ENCODE measurements around the gene PAEP. TPM values are rescaled to one million over a fixed set of nuclear protein-coding genes. Genes with fewer than 3 reads are reported as not detected.
"Not testable (repeated sequence)": the region's sequence is repeated elsewhere in the genome, so short reads cannot be mapped to it uniquely, and the experiment has no call there.

Gene PAEP
- not detected in 2 replicates for total RNA-seq

DNA sequence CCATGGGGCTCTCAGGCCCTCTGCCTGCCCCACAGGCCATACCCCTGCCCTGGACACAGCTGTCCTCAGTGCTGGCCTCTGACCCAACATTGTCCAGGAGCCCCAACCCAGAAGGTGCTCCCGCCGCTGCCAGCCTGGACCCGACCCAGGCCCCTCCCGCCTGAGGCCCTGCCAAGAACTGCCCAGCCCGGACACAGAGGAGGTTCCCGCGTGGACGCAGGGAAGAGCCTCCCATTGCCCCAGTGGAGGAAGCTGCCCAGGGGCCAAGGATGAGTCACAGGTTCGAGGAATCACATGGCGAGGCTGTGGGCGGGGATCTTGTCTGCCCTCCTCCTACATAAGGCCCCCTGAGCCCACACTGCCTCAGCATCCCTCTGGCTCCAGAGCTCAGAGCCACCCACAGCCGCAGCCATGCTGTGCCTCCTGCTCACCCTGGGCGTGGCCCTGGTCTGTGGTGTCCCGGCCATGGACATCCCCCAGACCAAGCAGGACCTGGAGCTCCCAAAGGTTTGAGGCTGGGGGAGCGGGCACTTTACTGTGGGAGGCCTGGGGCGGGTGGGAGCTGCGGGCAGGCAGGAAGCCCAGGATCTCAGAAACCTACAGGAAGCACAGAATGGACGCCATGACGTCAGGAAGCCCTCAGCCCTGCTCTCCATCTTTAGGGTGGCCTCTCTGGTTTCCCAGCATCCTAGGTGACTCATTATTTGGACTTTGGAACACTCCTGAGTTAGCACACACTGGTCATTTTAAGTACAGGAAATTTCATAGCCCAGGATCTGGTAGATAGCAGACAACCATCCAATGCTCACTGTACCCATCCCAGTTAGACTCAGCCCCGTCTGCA, at the start of gene PAEP:
PAEP (plus strand) TSS at position 366 of the 844 bp plus-strand sequence.
- DNase-seq (ENCODE audit: low spot score): no peak
- H3K4me1 Mint-ChIP-seq (ENCODE audit: low read depth): no peaks in the 10 kb centered on the region
- no peak within 1 kb of the TSS for H3K4me3 Mint-ChIP-seq
- H3K9me3 Mint-ChIP-seq: no peaks in the 10 kb centered on the region
- intact Hi-C loops (cut with micrococcal nuclease): no loop called here
- no peaks in the 10 kb centered on the region for H3K36me3 Mint-ChIP-seq (ENCODE audit: low read depth)
- H3K27ac Mint-ChIP-seq: no peak within 1 kb of the TSS
- H3K27me3 Mint-ChIP-seq (ENCODE audit: insufficient read depth): no peaks in the 10 kb centered on the region

DNA sequence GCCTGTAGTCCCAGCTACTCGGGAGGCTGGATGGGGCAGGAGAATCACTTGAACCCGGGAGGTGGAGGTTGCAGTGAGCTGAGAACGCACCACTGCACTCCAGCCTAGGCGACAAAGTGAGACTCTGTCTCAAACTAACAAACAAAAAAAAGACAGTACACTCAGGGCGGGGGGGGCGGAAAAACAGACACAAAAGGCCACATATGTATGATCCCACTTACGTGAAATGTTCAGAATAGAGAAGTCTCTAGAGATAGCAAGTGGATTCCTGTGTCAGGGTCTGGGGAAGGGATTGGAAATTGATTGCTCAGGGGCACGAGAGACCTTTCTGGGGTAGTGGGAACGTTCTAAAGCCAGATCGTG, 49.3 kb upstream of the PAEP start:
- peaks cover 6% of the 10 kb centered on the region for H3K9me3 Mint-ChIP-seq
- no peak for DNase-seq (ENCODE audit: low spot score)
- intact Hi-C loops (cut with micrococcal nuclease): no loop called here
- H3K4me3 Mint-ChIP-seq: no peak overlapping the region
- H3K27me3 Mint-ChIP-seq (ENCODE audit: insufficient read depth): peaks cover 6% of the 10 kb centered on the region
- H3K36me3 Mint-ChIP-seq (ENCODE audit: low read depth): no peaks in the 10 kb centered on the region
- H3K4me1 Mint-ChIP-seq (ENCODE audit: low read depth): peaks cover 28% of the 10 kb centered on the region
- no peak overlapping the region for H3K27ac Mint-ChIP-seq

DNA sequence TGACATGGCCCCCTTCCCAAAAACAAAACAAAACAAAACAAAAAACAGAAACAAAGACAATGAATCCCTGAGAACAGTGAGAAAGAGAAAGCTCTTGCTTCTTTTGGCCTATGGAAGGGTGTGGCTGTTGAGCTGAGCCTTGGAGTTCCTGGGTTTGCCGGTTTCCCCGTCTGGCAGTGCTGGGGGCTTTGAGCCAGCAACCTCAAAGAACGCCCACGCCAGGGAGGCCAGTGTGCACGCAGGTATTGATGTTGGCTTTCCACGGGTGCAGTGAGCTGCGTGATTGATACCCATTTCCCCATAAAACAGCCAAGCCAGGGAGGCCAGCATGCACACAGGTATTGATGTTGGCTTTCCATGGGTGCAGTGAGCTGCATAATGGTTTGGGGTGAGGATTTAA, 48.7 kb upstream of the PAEP start:
- peaks cover 28% of the 10 kb centered on the region for H3K4me1 Mint-ChIP-seq (ENCODE audit: low read depth)
- intact Hi-C loops (cut with micrococcal nuclease): no loop called here
- H3K4me3 Mint-ChIP-seq: no peak overlapping the region
- no peak overlapping the region for H3K27ac Mint-ChIP-seq
- no peak for DNase-seq (ENCODE audit: low spot score)
- no peaks in the 10 kb centered on the region for H3K36me3 Mint-ChIP-seq (ENCODE audit: low read depth)
- peaks cover 9% of the 10 kb centered on the region for H3K27me3 Mint-ChIP-seq (ENCODE audit: insufficient read depth)
- H3K9me3 Mint-ChIP-seq: peaks cover 6% of the 10 kb centered on the region

DNA sequence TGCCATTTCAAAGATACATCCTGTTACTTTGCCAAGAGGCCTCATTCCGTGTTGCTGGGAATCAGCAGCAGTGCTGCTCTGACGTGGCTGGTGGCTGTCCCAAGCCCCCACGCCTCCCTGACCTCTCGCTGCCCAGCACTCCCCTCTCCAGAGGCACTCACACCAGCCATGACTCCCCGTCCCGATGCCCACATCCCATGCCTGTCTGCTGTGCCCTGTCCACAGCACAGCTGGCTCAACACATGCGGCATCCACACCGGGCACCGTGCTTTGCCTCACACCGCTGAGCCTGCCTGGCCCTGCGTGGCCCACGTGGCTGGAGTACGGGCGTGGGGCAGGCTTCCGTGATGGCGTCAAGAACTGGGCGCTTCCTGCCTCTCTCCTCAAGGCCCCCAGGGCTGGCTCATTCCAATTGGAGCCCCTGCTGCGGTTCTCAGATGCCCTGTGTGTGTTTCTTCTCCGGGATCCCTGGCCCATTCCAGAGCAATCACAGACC, 48.2 kb upstream of the PAEP start:
- H3K36me3 Mint-ChIP-seq (ENCODE audit: low read depth): no peaks in the 10 kb centered on the region
- intact Hi-C loops (cut with micrococcal nuclease): no loop called here
- no peak for DNase-seq (ENCODE audit: low spot score)
- no peak overlapping the region for H3K27ac Mint-ChIP-seq
- H3K9me3 Mint-ChIP-seq: peaks cover 6% of the 10 kb centered on the region
- peaks cover 9% of the 10 kb centered on the region for H3K27me3 Mint-ChIP-seq (ENCODE audit: insufficient read depth)
- H3K4me1 Mint-ChIP-seq (ENCODE audit: low read depth): peaks cover 28% of the 10 kb centered on the region
- no peak overlapping the region for H3K4me3 Mint-ChIP-seq

DNA sequence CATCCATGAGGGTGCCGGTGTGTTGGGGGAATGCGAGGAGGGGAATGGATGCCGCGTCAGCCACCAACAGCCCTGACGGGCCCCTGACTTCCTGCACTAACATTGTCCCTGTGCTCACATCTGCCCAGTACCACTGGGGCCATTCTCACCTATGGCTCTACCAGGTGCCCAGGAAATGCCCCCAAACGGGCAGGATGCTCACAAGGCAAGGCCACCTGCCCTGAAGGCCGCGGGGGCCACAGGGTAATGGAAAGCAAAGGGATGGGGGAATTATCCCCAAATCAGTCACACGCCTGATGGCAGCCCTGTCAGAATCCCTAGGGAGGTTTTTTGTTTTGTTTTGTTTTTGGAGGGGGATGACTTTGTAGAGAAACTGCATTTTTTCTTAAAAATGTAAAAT, 47.6 kb upstream of the PAEP start:
- H3K4me1 Mint-ChIP-seq (ENCODE audit: low read depth): peaks cover 28% of the 10 kb centered on the region
- H3K27ac Mint-ChIP-seq; H3K27me3 Mint-ChIP-seq (ENCODE audit: insufficient read depth); intact Hi-C loops (cut with micrococcal nuclease); H3K4me3 Mint-ChIP-seq; H3K36me3 Mint-ChIP-seq (ENCODE audit: low read depth); H3K9me3 Mint-ChIP-seq; DNase-seq (ENCODE audit: low spot score): not testable (repeated sequence)

DNA sequence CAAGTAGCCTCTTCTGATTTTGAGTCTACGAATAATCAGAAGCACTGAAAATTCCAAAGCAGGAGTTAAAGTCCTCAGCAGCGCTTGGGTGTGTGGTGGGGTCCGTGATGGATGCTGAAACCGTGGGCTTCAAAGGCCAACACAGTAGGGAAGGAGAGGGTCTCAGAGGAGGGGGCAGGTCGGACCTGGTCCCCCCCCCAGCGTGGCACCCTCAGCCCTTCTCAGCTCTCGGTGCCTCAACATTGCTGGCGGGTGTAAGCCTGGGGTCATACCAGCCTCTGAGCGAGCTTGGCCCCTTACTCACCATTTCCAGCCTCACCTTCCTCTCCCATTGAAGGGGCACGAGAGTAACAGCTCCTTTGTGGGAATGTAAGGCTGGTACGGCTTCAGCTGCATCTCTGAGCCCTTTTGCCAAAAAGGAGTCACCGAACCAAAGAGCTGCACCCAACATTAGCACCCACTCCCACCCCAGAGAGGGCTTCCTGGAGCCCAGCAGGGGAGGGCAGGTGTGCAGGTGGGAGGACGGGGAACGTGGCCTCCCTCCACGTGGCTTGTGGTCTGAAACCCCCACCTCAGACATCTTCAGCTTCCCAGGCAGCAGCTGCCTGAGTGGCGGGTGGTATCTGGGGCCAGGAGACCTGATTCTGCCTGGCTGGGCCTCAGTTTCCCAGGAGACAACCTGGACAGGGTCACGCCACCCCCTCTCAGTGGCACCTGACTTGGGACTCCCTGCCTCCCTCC, 47.0 kb upstream of the PAEP start:
- H3K27me3 Mint-ChIP-seq (ENCODE audit: insufficient read depth): peaks cover 9% of the 10 kb centered on the region
- intact Hi-C loops (cut with micrococcal nuclease): no loop called here
- peaks cover 28% of the 10 kb centered on the region for H3K4me1 Mint-ChIP-seq (ENCODE audit: low read depth)
- no peak overlapping the region for H3K4me3 Mint-ChIP-seq
- no peak overlapping the region for H3K27ac Mint-ChIP-seq
- no peak for DNase-seq (ENCODE audit: low spot score)
- H3K36me3 Mint-ChIP-seq (ENCODE audit: low read depth): no peaks in the 10 kb centered on the region
- H3K9me3 Mint-ChIP-seq: peaks cover 1% of the 10 kb centered on the region

DNA sequence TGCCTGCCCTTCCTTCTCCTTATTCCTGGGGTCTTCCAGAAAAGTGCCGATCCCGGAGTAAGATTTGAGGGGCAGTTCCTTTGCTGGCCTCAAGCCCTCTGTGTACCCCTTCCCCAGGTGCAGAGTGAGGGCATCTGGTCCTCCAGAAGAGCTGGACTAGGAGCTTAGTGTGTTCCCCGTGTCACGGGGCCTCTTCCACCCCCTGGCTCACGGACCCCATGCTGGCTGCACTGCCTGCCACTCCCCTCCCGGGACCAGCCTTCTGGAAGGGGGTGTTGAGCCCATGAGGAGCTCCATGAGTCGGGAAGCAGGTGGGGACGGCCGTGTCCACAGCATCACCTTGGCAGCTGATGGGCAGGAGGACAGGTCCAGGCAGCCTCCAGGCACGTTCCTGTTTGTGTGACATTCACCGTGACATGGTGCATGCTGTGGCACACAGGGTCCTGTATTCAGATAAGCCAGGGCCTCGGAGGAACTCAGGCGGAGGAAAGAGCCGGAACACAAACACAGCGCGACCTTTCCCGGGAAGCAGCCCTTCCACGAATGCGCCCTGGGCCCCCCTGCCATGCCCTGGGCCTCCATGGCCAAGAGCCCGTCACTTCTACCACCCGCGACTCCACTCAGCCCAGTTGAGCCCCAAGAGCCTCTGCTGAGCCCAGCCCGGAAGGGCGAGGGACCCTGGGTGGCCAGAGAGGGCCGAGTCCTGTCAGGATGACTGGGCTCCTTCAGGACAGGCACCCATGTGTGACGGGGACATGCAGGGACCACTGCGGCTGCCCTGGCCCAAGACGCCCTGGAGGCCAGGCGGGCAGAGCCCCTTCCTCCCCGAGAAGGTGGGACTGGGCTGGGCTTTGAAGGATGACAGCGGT, 46.2 kb upstream of the PAEP start:
- Mint-ChIP-seq H3K27me3 (ENCODE audit: insufficient read depth) (peaks cover 13% of the 10 kb centered on the region), H3K27ac (no peak overlapping the region), H3K4me3 (no peak overlapping the region), H3K36me3 (ENCODE audit: low read depth) (no peaks in the 10 kb centered on the region), H3K4me1 (ENCODE audit: low read depth) (peaks cover 28% of the 10 kb centered on the region), H3K9me3 (no peaks in the 10 kb centered on the region)
- no peak for DNase-seq (ENCODE audit: low spot score)
- intact Hi-C loops (cut with micrococcal nuclease): no loop called here

DNA sequence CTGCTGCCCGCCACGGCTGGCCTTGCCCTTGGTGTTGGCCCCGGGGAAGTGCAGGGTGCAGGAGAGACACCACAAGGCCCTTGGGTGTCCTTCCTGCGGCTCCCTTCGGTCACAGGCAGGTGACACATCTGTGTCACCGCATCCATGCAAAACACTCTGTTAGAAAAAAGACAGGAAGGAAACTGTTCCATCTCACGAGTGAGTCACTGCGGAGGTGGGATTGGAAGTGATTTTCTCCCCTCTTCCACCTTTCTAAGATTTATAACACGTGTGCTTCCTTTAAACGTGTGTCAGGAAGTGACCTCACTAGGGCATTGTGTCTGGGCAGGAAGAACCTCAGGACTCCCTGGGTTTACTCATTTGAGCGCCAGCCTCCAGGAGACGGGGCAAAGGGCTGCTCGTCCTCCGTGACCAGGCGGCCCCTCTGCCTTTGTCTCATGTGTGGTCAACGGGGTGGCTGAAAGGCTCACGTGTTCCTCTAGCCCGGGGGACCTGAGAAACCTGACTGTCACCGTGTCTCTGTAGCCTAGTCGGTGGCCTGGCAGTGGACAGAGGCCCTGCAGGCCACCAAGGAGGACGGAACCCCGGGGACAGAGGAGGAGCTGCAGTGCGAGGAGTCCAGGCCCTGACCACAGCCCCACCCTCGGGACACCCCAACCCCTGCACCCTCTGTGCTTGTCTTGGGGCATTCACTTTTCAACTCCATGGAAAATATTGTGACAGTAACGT, 45.3 kb upstream of the PAEP start:
- H3K9me3 Mint-ChIP-seq: no peaks in the 10 kb centered on the region
- H3K27ac Mint-ChIP-seq: no peak overlapping the region
- peaks cover 22% of the 10 kb centered on the region for H3K4me1 Mint-ChIP-seq (ENCODE audit: low read depth)
- peaks cover 15% of the 10 kb centered on the region for H3K27me3 Mint-ChIP-seq (ENCODE audit: insufficient read depth)
- no peaks in the 10 kb centered on the region for H3K36me3 Mint-ChIP-seq (ENCODE audit: low read depth)
- intact Hi-C loops (cut with micrococcal nuclease): no loop called here
- H3K4me3 Mint-ChIP-seq: no peak overlapping the region
- no peak for DNase-seq (ENCODE audit: low spot score)

DNA sequence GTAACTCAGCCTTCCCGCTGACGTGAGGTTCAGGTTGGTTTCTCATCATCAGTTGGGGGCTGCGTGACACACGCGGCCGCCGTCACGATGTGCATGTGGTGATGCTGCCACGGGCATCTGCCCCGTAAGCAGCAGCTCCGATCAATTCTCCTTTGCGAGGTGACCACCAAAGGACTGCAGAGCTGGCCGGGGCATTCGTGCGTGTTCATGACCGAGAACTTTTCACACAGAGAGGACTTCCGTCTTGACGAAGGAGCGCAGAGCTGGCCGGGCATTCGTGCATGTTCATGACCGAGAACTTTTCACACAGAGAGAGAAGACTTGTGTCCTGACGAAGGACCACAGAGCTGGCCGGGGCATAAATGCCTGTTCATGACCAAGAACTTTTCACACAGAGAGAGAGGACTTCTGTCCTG, 44.1 kb upstream of the PAEP start:
- no peak overlapping the region for H3K4me3 Mint-ChIP-seq
- H3K27me3 Mint-ChIP-seq (ENCODE audit: insufficient read depth): peaks cover 13% of the 10 kb centered on the region
- intact Hi-C loops (cut with micrococcal nuclease): no loop called here
- DNase-seq (ENCODE audit: low spot score): no peak
- H3K9me3 Mint-ChIP-seq: no peaks in the 10 kb centered on the region
- H3K27ac Mint-ChIP-seq: no peak overlapping the region
- peaks cover 12% of the 10 kb centered on the region for H3K4me1 Mint-ChIP-seq (ENCODE audit: low read depth)
- no peaks in the 10 kb centered on the region for H3K36me3 Mint-ChIP-seq (ENCODE audit: low read depth)

DNA sequence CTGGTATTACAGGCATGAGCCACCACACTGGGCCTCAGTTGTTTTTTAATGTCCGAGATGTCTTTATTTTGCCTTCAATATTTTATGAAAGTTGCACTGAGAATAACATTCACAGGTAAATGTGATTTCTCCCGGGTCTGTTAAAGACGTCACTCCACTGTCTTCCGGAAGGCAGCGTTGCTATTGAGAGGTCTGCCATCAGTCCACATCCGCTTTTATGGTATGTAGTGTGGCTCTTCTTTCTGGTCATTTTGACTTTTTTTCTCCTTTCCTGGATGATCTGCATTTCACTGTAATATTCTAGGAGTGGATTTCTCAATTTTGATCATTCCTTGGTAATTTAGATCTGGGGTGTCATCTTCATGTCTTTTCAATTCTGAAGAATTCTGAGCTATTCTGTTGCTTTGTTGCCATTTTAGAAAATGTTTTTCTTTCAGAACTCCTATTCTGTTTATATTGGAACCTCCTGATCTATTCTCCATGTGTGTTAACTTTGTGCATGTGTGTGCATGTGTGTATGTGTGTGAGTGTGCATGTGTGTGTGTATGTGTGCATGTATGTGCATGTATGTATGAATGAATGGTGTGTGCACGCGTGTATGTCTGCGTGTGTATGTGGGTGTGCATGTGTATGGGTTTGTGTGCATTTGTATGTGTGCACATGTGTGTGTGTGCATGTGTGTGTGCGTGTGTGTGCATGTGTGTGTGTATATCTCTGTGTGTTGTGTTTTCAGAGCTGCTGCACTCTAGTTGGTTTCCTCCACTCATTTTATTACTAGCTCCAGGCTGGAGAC, 42.2 kb upstream of the PAEP start:
- intact Hi-C loops (cut with micrococcal nuclease): no loop called here
- H3K36me3 Mint-ChIP-seq (ENCODE audit: low read depth): no peaks in the 10 kb centered on the region
- H3K4me3 Mint-ChIP-seq: no peak overlapping the region
- DNase-seq (ENCODE audit: low spot score): no peak
- no peak overlapping the region for H3K27ac Mint-ChIP-seq
- H3K9me3 Mint-ChIP-seq: no peaks in the 10 kb centered on the region
- H3K27me3 Mint-ChIP-seq (ENCODE audit: insufficient read depth): peaks cover 9% of the 10 kb centered on the region
- peaks cover 6% of the 10 kb centered on the region for H3K4me1 Mint-ChIP-seq (ENCODE audit: low read depth)

DNA sequence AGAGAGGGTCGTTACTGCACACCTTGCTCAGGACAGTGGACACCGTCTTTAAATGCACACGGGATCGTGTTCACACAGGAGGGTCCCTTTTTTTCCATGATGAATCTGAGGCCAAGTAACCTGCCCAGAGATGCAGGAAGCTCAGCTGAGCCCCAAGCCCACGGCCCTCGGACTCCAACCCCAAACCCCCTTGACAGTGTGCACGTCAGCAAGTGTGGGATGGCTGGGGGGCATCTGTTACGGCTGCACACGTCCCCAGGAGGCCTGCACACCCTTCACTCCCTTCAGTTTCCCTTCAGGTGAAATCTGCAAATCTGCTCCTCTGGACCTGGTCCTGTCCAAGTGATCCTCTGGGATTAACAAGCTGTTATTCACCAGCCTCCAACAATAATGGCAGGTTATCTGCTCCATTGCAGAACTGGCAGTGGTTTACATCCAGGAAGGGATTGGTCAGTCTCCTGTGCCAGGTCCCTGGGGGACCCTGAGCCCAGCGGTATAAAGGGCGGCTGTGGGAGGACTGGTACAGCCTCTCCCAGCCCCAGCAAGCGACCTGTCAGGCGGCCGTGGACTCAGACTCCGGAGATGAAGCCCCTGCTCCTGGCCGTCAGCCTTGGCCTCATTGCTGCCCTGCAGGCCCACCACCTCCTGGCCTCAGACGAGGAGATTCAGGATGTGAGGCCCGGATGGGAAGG, 40.5 kb upstream of the PAEP start, which contains the start of gene LCN1:
LCN1 (plus strand) TSS at position 525 of the 692 bp plus-strand sequence; CDS start at position 583, 58 bp downstream.
- peaks cover 9% of the 10 kb centered on the region for H3K27me3 Mint-ChIP-seq (ENCODE audit: insufficient read depth)

More for the DNA sequence above, 40.5 kb upstream of the PAEP start, which contains the start of gene LCN1:
- Mint-ChIP-seq H3K4me3 (no peak within 1 kb of the TSS), H3K4me1 (ENCODE audit: low read depth) (peaks cover 4% of the 10 kb centered on the region), H3K9me3 (no peaks in the 10 kb centered on the region), H3K27ac (no peak within 1 kb of the TSS), H3K36me3 (ENCODE audit: low read depth) (no peaks in the 10 kb centered on the region)
- DNase-seq (ENCODE audit: low spot score): no peak
- intact Hi-C loops (cut with micrococcal nuclease): no loop called here

Measured in activated T-helper 1 cell treated with anti-CD3 and anti-CD28 coated beads, Interleukin-12 subunit alpha, Interleukin-12 subunit beta, Interleukin-2, Interleukin-4 antibody, amounts not matched to agents 30 ng/mL and 10 ng/mL and 1 ng/mL, durations not matched to agents 14 hours and 24 hours and 36 hours (primary cell).